Epithelial cell of esophagus (primary cell): ENCODE measurements around the gene LSM8.
"Not testable (repeated sequence)": the region's sequence is repeated elsewhere in the genome, so short reads cannot be mapped to it uniquely, and the experiment has no call there.

Experiments used
- DNase-seq: peaks from one replicate; pipeline ENCODE4 v3.0.0; 2010; ENCODE audit warnings: low read depth
- H3K4me3 ChIP-seq: 2 replicates; pipeline ENCODE4 v1.5.1; 2011; ENCODE audit warnings: mild to moderate bottlenecking, low read length, control low read depth
- CTCF ChIP-seq: IDR thresholded peaks from 2 replicates; pipeline ENCODE4 v1.5.1; 2011; ENCODE audit warnings: low read depth, mild to moderate bottlenecking, low read length, control low read depth, inconsistent platforms; ENCODE audit not compliant: insufficient read depth; ENCODE audit errors: missing control alignments

Gene LSM8

GRCh38 chr7:118183786-118184564 lies at the start of gene LSM8:
LSM8 (plus strand) TSS chr7:118184164; CDS start chr7:118184224, 60 bp downstream.
- DNase-seq = peak; percentile 99
- peak within 1 kb of the TSS; percentile 71 for H3K4me3 ChIP-seq
- TF ChIP-seq CTCF = no peak

GRCh38 chr7:118134420-118134819 lies 49.5 kb upstream of the LSM8 start:
- not testable (repeated sequence) for H3K4me3 ChIP-seq, DNase-seq

GRCh38 chr7:118140468-118140867 lies 43.5 kb upstream of the LSM8 start:
- H3K4me3 ChIP-seq = no peak overlapping the region
- TF ChIP-seq CTCF = no peak
- DNase-seq = no peak

- DNase-seq = no peak
- no peak overlapping the region for H3K4me3 ChIP-seq
- no peak for TF ChIP-seq CTCF
Observed at GRCh38 chr7:118142012-118142411, 42.0 kb upstream of the LSM8 start.

GRCh38 chr7:118148930-118149329 lies 35.0 kb upstream of the LSM8 start:
- no peak for TF ChIP-seq CTCF
- no peak overlapping the region for H3K4me3 ChIP-seq
- DNase-seq = no peak

GRCh38 chr7:118149394-118149793 lies 34.6 kb upstream of the LSM8 start:
- no peak overlapping the region for H3K4me3 ChIP-seq
- TF ChIP-seq CTCF = no peak
- DNase-seq = no peak

- DNase-seq = no peak
- no peak overlapping the region for H3K4me3 ChIP-seq
- no peak for TF ChIP-seq CTCF
Observed at GRCh38 chr7:118151671-118152070, 32.3 kb upstream of the LSM8 start.

- no peak overlapping the region for H3K4me3 ChIP-seq
- TF ChIP-seq CTCF = no peak
- peak; percentile 9 for DNase-seq
Observed at GRCh38 chr7:118152149-118152548, 31.8 kb upstream of the LSM8 start.
